Gastroesophageal sphincter (tissue), 3 donors: ENCODE results near the gene TECPR1.

ENCODE experiments used
- EP300 ChIP-seq: sonication (generic); formaldehyde crosslinking; IDR thresholded peaks from one replicate; pipeline ENCODE4 v1.6.1; 2017; ENCODE audit warnings: antibody characterized with exemption, mild to moderate bottlenecking
- POLR2A ChIP-seq, 2 donors: fragments of 450-650 bp; IDR thresholded peaks; one replicate each; pipeline ENCODE4 v1.6.1; 2017; ENCODE audit warnings: antibody characterized with exemption in 2 of 2, mild to moderate bottlenecking in 2 of 2, moderate library complexity in 1 of 2
- TF ChIP-seq, protein P1 (sequence below), 4 experiments: fragments of 200-600 bp in 2 of 4; fragments of 450-650 bp in 2 of 4; sonication (generic) in 1 of 4; IDR thresholded peaks; one replicate each; pipeline ENCODE4 v1.5.1; 2017 to 2019; ENCODE audit warnings: antibody characterized with exemption in 4 of 4, mild to moderate bottlenecking in 2 of 4, moderate library complexity in 2 of 4

GRCh38 chr7:98215561-98216495 lies 36.2 kb downstream of the TECPR1 start:
- no peak for TF ChIP-seq POLR2A (IDR thresholded peaks at IDR 0.05)
- TF ChIP-seq, protein P1, sequence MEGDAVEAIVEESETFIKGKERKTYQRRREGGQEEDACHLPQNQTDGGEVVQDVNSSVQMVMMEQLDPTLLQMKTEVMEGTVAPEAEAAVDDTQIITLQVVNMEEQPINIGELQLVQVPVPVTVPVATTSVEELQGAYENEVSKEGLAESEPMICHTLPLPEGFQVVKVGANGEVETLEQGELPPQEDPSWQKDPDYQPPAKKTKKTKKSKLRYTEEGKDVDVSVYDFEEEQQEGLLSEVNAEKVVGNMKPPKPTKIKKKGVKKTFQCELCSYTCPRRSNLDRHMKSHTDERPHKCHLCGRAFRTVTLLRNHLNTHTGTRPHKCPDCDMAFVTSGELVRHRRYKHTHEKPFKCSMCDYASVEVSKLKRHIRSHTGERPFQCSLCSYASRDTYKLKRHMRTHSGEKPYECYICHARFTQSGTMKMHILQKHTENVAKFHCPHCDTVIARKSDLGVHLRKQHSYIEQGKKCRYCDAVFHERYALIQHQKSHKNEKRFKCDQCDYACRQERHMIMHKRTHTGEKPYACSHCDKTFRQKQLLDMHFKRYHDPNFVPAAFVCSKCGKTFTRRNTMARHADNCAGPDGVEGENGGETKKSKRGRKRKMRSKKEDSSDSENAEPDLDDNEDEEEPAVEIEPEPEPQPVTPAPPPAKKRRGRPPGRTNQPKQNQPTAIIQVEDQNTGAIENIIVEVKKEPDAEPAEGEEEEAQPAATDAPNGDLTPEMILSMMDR (IDR thresholded peaks at IDR 0.05): no peak
- no peak for TF ChIP-seq EP300
